Neutrophil (primary cell): ENCODE measurements around the gene BABAM2.

Source experiments
- H3K27ac ChIP-seq: fragments of 200-600 bp; sonication (generic); 2 replicates; pipeline ENCODE4 v1.5.1; 2016; ENCODE audit warnings: mild to moderate bottlenecking, moderate library complexity
- H3K27me3 ChIP-seq: fragments of 200-600 bp; sonication (generic); 2 replicates; pipeline ENCODE4 v1.6.0; 2016; ENCODE audit warnings: mild to moderate bottlenecking
- H3K36me3 ChIP-seq: fragments of 200-600 bp; sonication (generic); 2 replicates; pipeline ENCODE4 v1.5.1; 2017
- H3K4me1 ChIP-seq, 2 experiments: fragments of 200-600 bp in 1 of 2; sonication (generic) in 1 of 2; 1 replicate in 1 of 2; 2 replicates in 1 of 2; pipeline versions ENCODE4 v1.5.1 to v1.6.1; 2013 to 2016; ENCODE audit warnings: low read depth in 1 of 2, low read length in 1 of 2, mild to moderate bottlenecking in 1 of 2, moderate library complexity in 1 of 2; ENCODE audit not compliant: control insufficient read depth in 1 of 2, insufficient read depth in 1 of 2
- H3K4me3 ChIP-seq, 2 experiments: fragments of 200-600 bp in 1 of 2; sonication (generic) in 1 of 2; 1 replicate in 1 of 2; 2 replicates in 1 of 2; pipeline ENCODE4 v1.5.1; 2013 to 2016; ENCODE audit warnings: low read depth in 1 of 2, low read length in 1 of 2, mild to moderate bottlenecking in 1 of 2, moderate library complexity in 1 of 2
- H3K9me3 ChIP-seq: fragments of 200-600 bp; sonication (generic); 2 replicates; pipeline ENCODE4 v1.5.1; 2016
- CTCF ChIP-seq: fragments of 200-600 bp; sonication (generic); IDR thresholded peaks from 2 replicates; pipeline ENCODE4 v1.5.1; 2016; ENCODE audit warnings: antibody characterized with exemption

Gene BABAM2

GRCh38 chr2:28282861-28283646 lies 392.5 kb downstream of the BABAM2 start:
- TF ChIP-seq CTCF, result no peak
- Histone ChIP-seq H3K27me3 (no peaks in the 10 kb centered on the region), H3K9me3 (no peaks in the 10 kb centered on the region), H3K4me3 (no peak overlapping the region), H3K4me1 (no peaks in the 10 kb centered on the region), H3K27ac (no peak overlapping the region), H3K36me3 (no peaks in the 10 kb centered on the region)

- H3K4me1 ChIP-seq, result no peaks in the 10 kb centered on the region
- H3K27me3 ChIP-seq, result no peaks in the 10 kb centered on the region
- H3K4me3 ChIP-seq, result no peak overlapping the region
- no peaks in the 10 kb centered on the region for H3K9me3 ChIP-seq
- H3K27ac ChIP-seq, result no peak overlapping the region
- no peak for TF ChIP-seq CTCF
- no peaks in the 10 kb centered on the region for H3K36me3 ChIP-seq
Measured at GRCh38 chr2:28283861-28284260, 393.3 kb downstream of the BABAM2 start.

GRCh38 chr2:28286678-28287077 lies 396.1 kb downstream of the BABAM2 start:
- Histone ChIP-seq H3K36me3 (no peaks in the 10 kb centered on the region), H3K27me3 (no peaks in the 10 kb centered on the region), H3K4me1 (no peaks in the 10 kb centered on the region), H3K27ac (no peak overlapping the region), H3K9me3 (no peaks in the 10 kb centered on the region), H3K4me3 (no peak overlapping the region)
- TF ChIP-seq CTCF, result no peak

- no peak overlapping the region for H3K27ac ChIP-seq
- H3K4me3 ChIP-seq, result no peak overlapping the region
- H3K4me1 ChIP-seq, result no peaks in the 10 kb centered on the region
- no peak for TF ChIP-seq CTCF
- no peaks in the 10 kb centered on the region for H3K27me3 ChIP-seq
- no peaks in the 10 kb centered on the region for H3K9me3 ChIP-seq
- H3K36me3 ChIP-seq, result no peaks in the 10 kb centered on the region
Measured at GRCh38 chr2:28287256-28287915, 396.9 kb downstream of the BABAM2 start.

- no peak for TF ChIP-seq CTCF
- Histone ChIP-seq H3K4me1 (no peaks in the 10 kb centered on the region), H3K36me3 (no peaks in the 10 kb centered on the region), H3K9me3 (no peaks in the 10 kb centered on the region), H3K4me3 (no peak overlapping the region), H3K27me3 (no peaks in the 10 kb centered on the region), H3K27ac (no peak overlapping the region)
Measured at GRCh38 chr2:28288620-28289019, 398.1 kb downstream of the BABAM2 start.
